Tongue (tissue), 2 donors: ENCODE measurements around the gene SLC46A1. TPM values are rescaled to one million over a fixed set of nuclear protein-coding genes. Genes with fewer than 3 reads are reported as not detected.

ENCODE experiments used
- DNase-seq: peaks from one replicate; pipeline ENCODE4 v3.0.0-alpha.2; 2015
- total RNA-seq: library from RNA; depleted of rRNA; stranded (reverse); fragments of >200 nt; gene quantifications from one replicate; pipeline ENCODE4 v1.2.3, GENCODE V29; 2014

SLC46A1 gene
- total RNA-seq, 1 donor from 2014 or later: 6.5 TPM

DNA sequence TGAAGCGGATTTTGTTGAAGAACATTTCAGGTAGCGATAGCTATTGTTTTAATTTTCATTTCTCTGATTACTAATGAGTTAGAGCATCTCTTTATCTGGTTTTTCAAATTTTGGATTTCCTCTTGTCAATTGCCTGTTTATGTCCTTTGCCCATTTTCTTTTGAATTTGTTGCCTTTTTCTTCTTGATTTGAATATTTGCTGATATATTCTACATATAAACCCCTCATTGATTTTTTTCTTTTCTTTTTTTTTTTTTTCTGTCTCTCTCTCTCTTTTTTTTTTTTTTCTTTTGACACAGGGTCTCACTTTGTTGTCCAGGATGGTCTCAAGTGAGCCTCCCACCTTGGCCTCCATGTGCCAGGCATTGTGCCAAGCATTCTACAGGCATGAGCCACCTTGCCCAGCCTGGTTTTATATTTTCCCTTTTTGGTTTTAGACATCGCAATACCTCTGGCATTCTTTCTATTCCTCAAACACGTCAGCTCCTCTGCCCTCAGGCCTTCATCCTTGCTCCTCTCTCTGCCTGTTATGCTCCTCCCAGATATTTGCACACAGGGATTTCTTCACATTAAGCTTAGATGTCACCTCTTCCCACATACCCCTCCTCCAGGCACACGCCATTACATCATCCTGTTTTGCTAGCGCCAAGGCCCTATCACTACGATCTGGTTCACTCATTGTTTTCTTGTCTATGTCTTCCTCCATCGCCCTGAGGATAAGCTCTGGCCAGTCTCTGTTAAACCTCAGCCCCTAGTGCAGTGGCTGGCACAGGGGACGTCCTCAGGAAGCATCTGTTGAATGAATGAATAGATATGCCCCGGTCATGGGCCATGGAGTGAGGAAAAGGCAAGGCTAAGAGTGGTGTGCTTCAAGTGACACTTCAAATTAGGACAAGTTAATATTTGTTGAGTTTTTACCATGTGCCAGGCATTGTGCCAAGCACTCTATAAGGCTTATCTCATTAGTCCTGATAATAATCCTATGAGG lies 25.9 kb downstream of the SLC46A1 start:
- DNase-seq: no peak

DNA sequence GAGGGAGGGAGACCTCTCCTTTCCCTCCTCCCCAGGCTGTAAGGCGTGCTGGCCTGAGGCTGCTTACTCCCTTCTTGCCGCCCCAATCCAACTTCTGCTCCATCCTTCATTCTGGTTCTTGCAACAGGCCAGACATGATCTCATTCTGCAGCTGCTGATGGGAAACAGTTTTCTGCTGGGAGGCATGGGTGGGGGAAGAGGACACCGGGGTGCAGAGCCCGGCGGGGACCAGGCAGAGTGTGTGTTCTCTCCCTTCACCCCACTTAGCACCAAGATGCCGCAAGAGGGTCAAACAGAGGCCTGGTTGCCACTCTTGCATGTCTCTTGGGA lies 33.1 kb downstream of the SLC46A1 start:
- DNase-seq: no peak

DNA sequence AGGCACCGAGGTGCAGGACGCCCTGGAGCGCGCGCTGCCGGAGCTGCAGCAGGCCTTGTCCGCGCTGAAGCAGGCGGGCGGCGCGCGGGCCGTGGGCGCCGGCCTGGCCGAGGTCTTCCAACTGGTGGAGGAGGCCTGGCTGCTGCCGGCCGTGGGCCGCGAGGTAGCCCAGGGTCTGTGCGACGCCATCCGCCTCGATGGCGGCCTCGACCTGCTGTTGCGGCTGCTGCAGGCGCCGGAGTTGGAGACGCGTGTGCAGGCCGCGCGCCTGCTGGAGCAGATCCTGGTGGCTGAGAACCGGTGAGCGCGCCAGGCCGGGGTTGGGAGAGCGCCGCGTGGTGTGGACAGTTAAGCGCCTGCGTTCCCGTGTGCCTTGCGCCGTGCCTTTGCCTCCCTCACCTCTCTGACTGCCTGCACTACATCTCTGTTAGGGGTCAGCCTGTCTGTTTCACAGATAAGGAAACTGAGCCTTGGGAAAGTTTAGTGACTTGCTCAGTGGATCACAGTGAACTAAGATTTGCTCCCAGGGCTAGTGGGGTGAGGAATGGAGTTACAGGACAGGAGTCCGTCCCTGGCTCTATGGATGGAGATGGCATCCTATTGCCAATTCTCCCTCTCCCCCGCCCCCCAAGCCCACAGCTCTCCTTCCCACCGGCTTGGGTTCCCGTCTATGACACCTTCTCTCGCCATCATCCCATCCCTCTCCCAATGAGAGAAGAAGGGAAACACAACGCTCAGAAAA lies 33.6 kb downstream of the SLC46A1 start:
- peak; percentile 24 for DNase-seq

- DNase-seq: peak; percentile 91
These were observed 34.5 kb downstream of the SLC46A1 start, which contains the start of gene SARM1 for GRCh38 chr17:28371245-28372202. Gene SARM1, plus strand, starts transcription at chr17:28371694. Its CDS starts 339 bp downstream, at chr17:28372033.

DNA sequence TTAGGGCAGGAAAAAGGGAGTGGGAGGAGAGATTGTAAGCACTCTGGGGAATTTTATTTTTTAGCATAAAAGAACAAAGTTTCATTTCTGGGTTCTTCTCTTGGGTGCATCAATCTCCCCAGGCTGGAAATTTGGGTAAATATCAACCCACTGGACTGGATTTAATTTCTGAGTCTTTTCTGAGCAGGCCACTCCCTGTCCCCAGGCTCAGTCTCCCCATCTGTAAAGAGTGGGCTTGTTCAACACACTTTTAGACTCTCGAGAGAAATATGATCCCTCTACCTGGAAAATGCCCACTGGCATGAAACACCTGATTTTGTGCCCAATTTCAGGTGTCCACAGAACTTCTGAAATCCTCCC lies 35.3 kb downstream of the SLC46A1 start:
- DNase-seq: no peak

DNA sequence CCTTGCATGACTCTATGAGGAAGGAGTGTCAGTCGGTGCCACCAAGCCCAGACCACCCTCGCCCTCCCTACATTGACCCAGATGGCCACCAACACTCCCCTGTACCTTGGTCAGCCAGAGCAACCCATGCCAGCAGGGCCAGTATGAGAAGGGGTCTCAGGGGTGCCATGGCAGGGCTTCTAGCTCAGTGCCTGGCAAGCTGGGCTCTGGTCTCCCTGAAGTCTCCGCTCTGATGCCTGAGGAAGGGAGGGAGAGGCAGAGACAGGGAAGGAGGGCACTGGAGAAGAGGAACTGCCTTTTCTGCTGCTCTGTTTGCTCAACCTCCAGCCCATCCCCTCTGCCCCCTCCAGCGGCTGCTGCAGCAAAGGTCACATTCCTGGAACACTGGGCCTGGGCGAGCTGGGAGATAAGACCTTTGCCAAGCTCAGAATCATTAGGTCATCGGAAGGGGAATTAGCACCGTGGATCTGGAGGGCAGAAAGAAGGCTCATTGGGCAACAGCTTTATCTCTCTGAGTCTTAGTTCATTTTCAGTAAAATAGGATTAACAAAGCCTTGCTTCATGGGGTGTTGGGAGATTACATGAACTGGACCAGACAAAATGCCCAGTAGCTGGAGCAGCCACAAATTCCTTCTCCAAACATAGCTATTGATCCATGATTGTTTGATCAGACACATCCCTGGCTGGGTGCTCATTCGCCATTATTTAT lies 35.8 kb downstream of the SLC46A1 start, which contains the start of gene VTN:
Gene VTN, minus strand, starts transcription at position 273 of the 709 bp plus-strand sequence. Its CDS starts 104 bp downstream, at position 169.
- DNase-seq: no peak

DNA sequence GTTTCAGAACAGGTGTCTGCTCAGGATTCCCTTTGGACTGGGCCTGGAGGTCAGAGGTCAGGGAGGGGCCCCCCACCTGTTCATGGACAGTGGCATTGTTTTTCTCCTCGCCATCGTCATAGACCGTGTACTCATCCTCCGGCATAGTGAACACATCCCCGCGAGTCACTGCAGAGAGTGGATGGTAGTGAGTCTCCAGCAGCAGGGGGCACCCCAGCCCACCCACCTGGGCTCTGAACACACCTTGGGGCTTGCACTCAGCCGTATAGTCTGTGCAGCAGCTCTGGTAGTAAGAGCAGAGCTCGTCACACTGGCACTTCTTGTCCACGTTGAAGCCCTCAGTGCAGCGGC lies 36.4 kb downstream of the SLC46A1 start:
- no peak for DNase-seq

DNA sequence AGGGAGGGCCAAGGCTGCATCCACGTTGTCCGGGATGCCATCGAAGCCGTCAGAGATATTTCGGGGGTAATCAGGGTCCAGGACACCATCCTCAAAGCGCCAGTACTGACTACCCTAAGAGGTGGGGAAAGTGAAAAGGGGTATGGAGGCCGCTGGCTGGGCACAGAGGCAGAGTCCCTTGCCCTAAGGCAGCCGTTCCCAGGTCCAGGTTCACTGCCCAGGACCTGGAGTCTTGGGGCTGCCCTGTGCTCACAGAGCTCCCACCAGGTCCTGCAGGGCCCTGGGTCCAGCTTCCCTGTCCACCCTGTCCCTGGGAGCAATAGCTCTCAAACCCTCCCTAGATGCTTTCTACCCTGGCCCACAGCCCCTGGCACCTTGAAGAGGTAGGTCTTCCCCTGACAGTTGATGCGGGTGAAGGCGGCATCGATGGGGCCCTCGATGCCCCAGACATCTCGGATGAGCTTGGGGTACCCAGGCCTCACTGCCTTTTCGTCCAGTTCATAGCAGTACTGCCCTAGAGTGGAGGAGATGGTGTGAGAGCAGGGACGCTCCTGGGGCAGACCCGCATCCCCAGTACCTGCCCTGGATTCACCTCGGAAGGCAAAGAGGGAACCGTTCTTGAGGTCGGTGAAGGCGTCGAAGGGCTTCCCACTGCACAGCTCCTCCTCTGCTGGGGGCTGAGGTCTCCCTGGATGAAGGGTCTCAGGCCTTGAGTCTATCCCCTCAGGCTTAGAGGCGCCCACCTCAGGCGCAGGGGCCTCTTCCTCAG lies 36.9 kb downstream of the SLC46A1 start:
- DNase-seq: no peak

DNA sequence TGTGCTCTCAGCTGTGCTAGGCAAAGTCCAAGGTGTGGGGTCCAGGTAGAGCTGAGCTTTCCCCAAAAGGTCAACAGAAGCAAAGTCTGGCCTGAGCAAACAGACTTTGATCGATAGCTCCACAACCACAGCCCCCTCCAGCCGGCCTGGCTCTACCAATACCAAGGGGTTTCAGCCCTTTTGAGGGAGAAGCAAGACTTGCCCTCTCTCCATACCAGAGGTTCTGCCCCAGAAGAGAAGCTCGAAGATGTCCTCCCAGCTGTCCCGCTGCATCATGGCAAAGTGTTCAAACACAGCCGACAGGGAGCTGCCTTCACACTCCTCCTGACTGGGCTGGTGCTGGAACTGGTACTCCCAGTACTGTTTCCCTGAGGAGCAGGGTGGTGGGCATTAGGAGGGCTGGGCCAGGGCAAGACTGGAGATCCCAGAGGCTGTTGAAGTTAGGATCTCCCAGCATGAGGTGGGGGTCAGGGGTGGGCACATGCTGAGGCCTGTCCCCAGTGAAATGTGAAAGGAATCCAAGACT lies 37.6 kb downstream of the SLC46A1 start:
- DNase-seq: no peak

GRCh38 chr17:28367641-28368305 lies 38.2 kb downstream of the SLC46A1 start:
- no peak for DNase-seq

DNA sequence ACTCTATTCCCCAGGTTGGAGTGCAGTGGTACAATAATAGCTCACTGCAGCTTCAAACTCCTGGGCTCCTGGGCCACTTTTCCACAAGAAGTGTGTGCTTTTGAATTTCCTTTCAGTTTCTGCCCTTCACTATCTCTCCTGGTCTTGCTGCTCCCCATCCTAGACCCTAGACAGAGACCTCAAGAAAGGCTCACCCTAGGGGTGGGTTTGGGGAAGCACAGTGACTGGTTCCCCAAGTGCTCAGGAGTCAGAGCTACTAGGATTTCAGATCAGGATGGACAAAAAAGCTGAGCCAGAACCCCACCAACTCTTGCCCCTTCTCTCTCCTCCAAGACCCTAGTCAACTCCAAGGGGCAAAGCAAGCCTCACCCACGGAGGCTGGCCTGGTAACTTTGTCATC lies 39.4 kb downstream of the SLC46A1 start:
- DNase-seq: no peak

- DNase-seq: no peak
These were observed 40.5 kb downstream of the SLC46A1 start for GRCh38 chr17:28365487-28365886.

- DNase-seq: no peak
These were observed 41.2 kb downstream of the SLC46A1 start, which contains the start of gene SEBOX for GRCh38 chr17:28364665-28365363. Gene SEBOX, minus strand, starts transcription at chr17:28365199. Its CDS starts 48 bp downstream, at chr17:28365151.

DNA sequence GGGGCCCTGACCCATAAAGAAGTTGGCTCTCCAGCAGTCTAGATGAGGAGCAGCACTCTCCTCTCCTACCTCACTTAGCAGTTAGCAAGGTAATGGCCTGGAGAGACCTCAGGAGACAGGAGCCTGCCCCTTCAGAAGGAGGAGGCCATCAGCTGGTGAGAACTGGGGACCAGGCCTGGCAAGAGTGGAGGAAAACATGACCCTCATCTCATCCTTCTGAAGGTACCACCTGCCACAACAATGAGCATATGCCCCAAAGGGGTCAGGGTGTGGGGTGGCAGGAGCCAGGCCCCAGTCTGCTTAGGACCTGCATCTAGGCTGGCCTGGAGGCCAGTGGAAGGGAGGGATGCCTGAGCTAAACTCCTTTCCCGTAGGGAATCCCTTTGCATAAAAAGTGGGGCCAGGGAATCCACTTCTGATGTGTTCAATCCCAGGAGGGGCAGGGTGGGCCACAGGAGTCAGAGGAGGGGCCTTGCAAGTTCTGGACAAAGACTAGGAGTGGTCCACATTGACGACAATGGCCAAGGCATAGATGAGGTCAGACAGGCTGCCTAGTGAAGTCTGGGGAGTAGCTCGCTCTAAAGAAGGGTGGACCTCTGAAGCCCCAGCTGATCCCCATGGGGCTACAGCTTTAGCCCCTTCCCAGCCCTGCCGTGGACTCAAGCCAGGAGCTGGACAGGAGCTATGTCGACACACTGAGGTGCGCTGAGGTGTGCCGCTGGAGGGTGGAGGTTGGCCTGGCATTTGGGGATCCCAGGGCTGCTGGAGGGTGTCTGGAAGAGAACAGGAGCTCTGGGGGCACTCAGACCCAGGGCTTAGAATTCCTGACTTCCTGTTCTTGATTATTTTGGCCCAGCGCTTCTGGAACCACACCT lies 42.0 kb downstream of the SLC46A1 start:
- no peak for DNase-seq

GRCh38 chr17:28363186-28363585 lies 42.8 kb downstream of the SLC46A1 start:
- no peak for DNase-seq

DNA sequence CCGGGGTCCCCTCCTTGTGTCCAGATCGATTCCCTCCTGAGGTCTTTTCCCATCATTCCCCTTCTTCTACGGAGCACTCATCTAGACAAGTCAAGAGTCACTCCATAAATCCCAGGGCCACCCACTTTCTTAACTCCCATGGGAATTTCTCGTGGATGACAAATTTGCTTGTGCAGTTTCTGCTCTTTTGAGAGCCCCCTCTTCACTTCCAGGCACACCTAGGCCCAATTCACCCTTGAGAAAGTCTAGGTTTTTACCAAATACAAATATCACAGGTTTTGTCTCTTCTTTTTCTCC lies 48.2 kb downstream of the SLC46A1 start:
- DNase-seq: no peak

DNA sequence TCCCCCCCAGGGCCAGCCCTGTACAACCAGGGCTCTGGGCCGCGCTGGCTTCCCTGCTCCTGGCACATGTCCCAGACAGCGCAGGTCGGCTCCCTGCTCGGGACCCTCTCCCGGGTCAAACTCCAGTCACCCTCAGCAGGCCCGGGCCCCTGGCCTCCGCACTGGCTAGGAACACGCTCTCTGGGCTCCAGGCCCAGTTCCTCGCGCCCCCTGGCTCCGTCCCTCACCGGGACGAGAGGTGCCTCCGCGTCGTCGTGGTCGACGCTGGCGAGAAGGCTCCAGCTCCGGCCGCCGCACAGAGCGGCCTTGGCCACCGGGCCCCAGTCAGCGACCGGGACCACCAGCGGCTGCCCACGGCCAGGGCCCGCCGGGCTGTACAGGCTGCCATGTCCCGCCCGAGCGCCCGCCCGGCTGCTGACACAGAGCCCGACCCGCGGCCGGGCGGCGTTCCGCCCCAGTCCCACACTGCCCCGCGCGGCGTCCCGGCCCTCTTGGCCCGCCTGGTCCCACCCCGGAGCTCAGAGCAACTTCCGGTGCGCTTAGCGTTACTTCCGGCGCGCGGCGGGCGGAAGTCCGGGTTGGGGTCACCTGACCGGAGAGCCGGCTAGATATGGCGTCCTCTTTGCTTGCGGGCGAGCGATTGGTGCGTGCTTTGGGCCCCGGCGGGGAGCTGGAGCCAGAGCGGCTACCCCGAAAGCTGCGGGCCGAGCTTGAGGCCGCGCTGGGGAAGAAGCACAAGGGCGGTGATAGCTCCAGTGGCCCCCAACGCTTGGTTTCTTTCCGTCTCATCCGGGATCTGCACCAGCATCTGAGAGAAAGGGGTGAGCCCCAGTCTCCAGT lies 48.7 kb downstream of the SLC46A1 start, which contains the start of gene POLDIP2:
Gene POLDIP2, minus strand, starts transcription at position 467 of the 840 bp plus-strand sequence. Its CDS starts 79 bp downstream, at position 388.
- peak; percentile 98 for DNase-seq
